Smooth muscle cell (in vitro differentiated cells): Measurements from ENCODE around the gene LDLRAD3. TPM values are rescaled to one million over a fixed set of nuclear protein-coding genes. Genes with fewer than 3 reads are reported as not detected.

ENCODE experiments used
- DNase-seq: peaks from one replicate; lab custom pipeline; 2025; ENCODE audit not compliant: unreplicated experiment; lab: John Stamatoyannopoulos, UW
- H2AFZ ChIP-seq: fragments of 200-600 bp; sonication (generic); 2 replicates; pipeline ENCODE4 v1.6.0; 2016; ENCODE audit warnings: antibody characterized with exemption, low read depth, mild to moderate bottlenecking
- H3F3A ChIP-seq: fragments of 200-600 bp; sonication (generic); 2 replicates; pipeline ENCODE4 v1.6.0; 2017; ENCODE audit warnings: antibody characterized with exemption, low read depth
- H3K27ac ChIP-seq: fragments of 200-600 bp; sonication (generic); 2 replicates; pipeline ENCODE4 v1.5.1; 2016; ENCODE audit warnings: low read depth, mild to moderate bottlenecking
- H3K27me3 ChIP-seq: fragments of 200-600 bp; sonication (generic); 2 replicates; pipeline ENCODE4 v1.6.1; 2016; ENCODE audit warnings: low read depth, mild to moderate bottlenecking
- H3K36me3 ChIP-seq: fragments of 200-600 bp; sonication (generic); 2 replicates; pipeline ENCODE4 v1.5.1; 2016; ENCODE audit warnings: low read depth
- H3K4me1 ChIP-seq: fragments of 200-600 bp; sonication (generic); 2 replicates; pipeline ENCODE4 v1.5.1; 2016; ENCODE audit warnings: low read depth
- H3K4me2 ChIP-seq: fragments of 200-600 bp; sonication (generic); 2 replicates; pipeline ENCODE4 v1.6.0; 2016; ENCODE audit warnings: mild to moderate bottlenecking
- H3K4me3 ChIP-seq: fragments of 200-600 bp; sonication (generic); 2 replicates; pipeline ENCODE4 v1.5.1; 2016; ENCODE audit warnings: mild to moderate bottlenecking
- H3K79me2 ChIP-seq: fragments of 200-600 bp; sonication (generic); 2 replicates; pipeline ENCODE4 v1.6.0; 2016; ENCODE audit warnings: low read depth, mild to moderate bottlenecking
- H3K9ac ChIP-seq: fragments of 200-600 bp; sonication (generic); 2 replicates; pipeline ENCODE4 v1.6.0; 2016; ENCODE audit warnings: low read depth
- H3K9me3 ChIP-seq: fragments of 200-600 bp; sonication (generic); replicated peaks from 2 replicates; pipeline ENCODE4 v1.5.1; 2016; ENCODE audit warnings: low read depth
- H4K20me1 ChIP-seq: fragments of 200-600 bp; sonication (generic); 2 replicates; pipeline ENCODE4 v1.6.0; 2016; ENCODE audit warnings: low read depth
- CTCF ChIP-seq: fragments of 200-600 bp; sonication (generic); IDR thresholded peaks from 2 replicates; pipeline ENCODE4 v1.5.1; 2017; ENCODE audit warnings: borderline replicate concordance, mild to moderate bottlenecking, antibody characterized with exemption; ENCODE audit not compliant: insufficient read depth, poor library complexity, severe bottlenecking
- WGBS: methylation state at CpG from one replicate; pipeline ENCODE4 v1.1.7; 2016; ENCODE audit warnings: low lambda C conversion rate; 5-methylcytosine and 5-hydroxymethylcytosine counted together
- polyA plus RNA-seq: library from polyadenylated mRNA; unstranded; fragments of >200 nt; fragmentation: Nextera tagmentation; extraction: Ambion mirVana; gene quantifications from 2 replicates; pipeline ENCODE4 v1.2.1, GENCODE V29; 2016
- total RNA-seq: library from RNA; depleted of rRNA; stranded (reverse); fragments of >200 nt; gene quantifications from 2 replicates; pipeline ENCODE4 v1.2.3, GENCODE V29; 2014

Gene LDLRAD3
- total and polyA plus RNA-seq, 2 experiments from 2014 or later = 6.1 to 10.0 TPM

GRCh38 chr11:36224209-36224882 lies 280.5 kb downstream of the LDLRAD3 start:
- no peaks in the 10 kb centered on the region for H3F3A ChIP-seq
- H3K9me3 ChIP-seq = peaks cover 5% of the 10 kb centered on the region
- no peak overlapping the region for H3K4me3 ChIP-seq
- no peak overlapping the region for H3K9ac ChIP-seq
- no peaks in the 10 kb centered on the region for H4K20me1 ChIP-seq
- WGBS = 51% methylated on average over 5 of the region's 5 CpGs
- no peak for TF ChIP-seq CTCF
- no peak overlapping the region for H3K4me2 ChIP-seq
- no peak overlapping the region for H2AFZ ChIP-seq
- no peak overlapping the region for H3K27ac ChIP-seq
- no peaks in the 10 kb centered on the region for H3K27me3 ChIP-seq
- DNase-seq = no peak
- H3K4me1 ChIP-seq = no peaks in the 10 kb centered on the region
- H3K36me3 ChIP-seq = no peaks in the 10 kb centered on the region
- no peaks in the 10 kb centered on the region for H3K79me2 ChIP-seq

- Histone ChIP-seq H3K27me3 (no peaks in the 10 kb centered on the region), H2AFZ (no peak overlapping the region), H3K4me3 (no peak overlapping the region), H3K9me3 (no peaks in the 10 kb centered on the region), H4K20me1 (no peaks in the 10 kb centered on the region), H3K4me1 (peaks cover 16% of the 10 kb centered on the region), H3K36me3 (no peaks in the 10 kb centered on the region), H3K4me2 (no peak overlapping the region), H3K9ac (no peak overlapping the region), H3F3A (peaks cover 17% of the 10 kb centered on the region), H3K79me2 (no peaks in the 10 kb centered on the region), H3K27ac (no peak overlapping the region)
- 100% methylated on average over 15 of the region's 15 CpGs for WGBS
- no peak for DNase-seq
- TF ChIP-seq CTCF = no peak
Observed at GRCh38 chr11:36227044-36227443, 283.2 kb downstream of the LDLRAD3 start.

GRCh38 chr11:36228689-36229088 lies 284.8 kb downstream of the LDLRAD3 start:
- Histone ChIP-seq H3K4me1 (peaks cover 16% of the 10 kb centered on the region), H3K27ac (no peak overlapping the region), H3K4me3 (no peak overlapping the region), H3K79me2 (no peaks in the 10 kb centered on the region), H4K20me1 (no peaks in the 10 kb centered on the region), H3K9me3 (no peaks in the 10 kb centered on the region), H3K4me2 (no peak overlapping the region), H3F3A (peaks cover 22% of the 10 kb centered on the region), H3K36me3 (no peaks in the 10 kb centered on the region), H3K27me3 (no peaks in the 10 kb centered on the region), H2AFZ (no peak overlapping the region), H3K9ac (no peak overlapping the region)
- DNase-seq = no peak
- no peak for TF ChIP-seq CTCF
- WGBS = 98% methylated on average over 8 of the region's 8 CpGs
